HepG2 (cell line): Measurements from ENCODE around the gene PDXDC1. TPM values are rescaled to one million over a fixed set of nuclear protein-coding genes. Genes with fewer than 3 reads are reported as not detected.

Source experiments
- ARID5B ChIP-seq: IDR thresholded peaks from 2 replicates; pipeline ENCODE4 v1.4.0; 2020; ENCODE audit warnings: mild to moderate bottlenecking, missing genetic modification reagents
- ASH2L ChIP-seq: fragments of 300-600, 200-600 bp; sonication (generic); IDR thresholded peaks from 2 replicates; pipeline ENCODE4 v1.7.0; 2017; ENCODE audit warnings: low read depth, mild to moderate bottlenecking, moderate library complexity, mixed read lengths, low read length; ENCODE audit not compliant: insufficient read length
- ISL2 ChIP-seq: sonication (generic); formaldehyde crosslinking; IDR thresholded peaks from 2 replicates; pipeline ENCODE4 v1.5.0; 2020; ENCODE audit warnings: missing genetic modification reagents
- KLF11 ChIP-seq: IDR thresholded peaks from 2 replicates; pipeline ENCODE4 v1.6.1; 2016; ENCODE audit warnings: missing compliant biosample characterization
- KLF12 ChIP-seq: sonication (generic); formaldehyde crosslinking; IDR thresholded peaks from 2 replicates; pipeline ENCODE4 v1.4.0; 2020; ENCODE audit warnings: missing genetic modification reagents, borderline replicate concordance
- NCOA2 ChIP-seq: sonication (generic); formaldehyde crosslinking; IDR thresholded peaks from 2 replicates; pipeline ENCODE4 v1.8.0; 2022; ENCODE audit warnings: inconsistent platforms
- POLR2G ChIP-seq: fragments of 200-400 bp; formaldehyde crosslinking; IDR thresholded peaks from 2 replicates; pipeline ENCODE4 v1.6.1; 2018; ENCODE audit warnings: mild to moderate bottlenecking, low read depth, low read length, moderate library complexity
- SALL1 ChIP-seq: sonication (generic); formaldehyde crosslinking; IDR thresholded peaks from 2 replicates; pipeline ENCODE4 v1.8.0; 2022; ENCODE audit warnings: mild to moderate bottlenecking, missing genetic modification reagents
- TFDP1 ChIP-seq: IDR thresholded peaks from 2 replicates; pipeline ENCODE4 v1.6.1; 2016; ENCODE audit warnings: missing compliant biosample characterization, missing genetic modification reagents, borderline replicate concordance
- ZBTB14 ChIP-seq: sonication (generic); formaldehyde crosslinking; IDR thresholded peaks from 2 replicates; pipeline ENCODE4 v1.4.0; 2020; ENCODE audit warnings: missing genetic modification reagents
- ZBTB2 ChIP-seq: sonication (generic); formaldehyde crosslinking; IDR thresholded peaks from 2 replicates; pipeline ENCODE4 v1.8.0; 2022; ENCODE audit warnings: low read depth, missing genetic modification reagents
- ZBTB25 ChIP-seq: IDR thresholded peaks from 2 replicates; pipeline ENCODE4 v1.6.1; 2018; ENCODE audit warnings: missing genetic modification reagents
- ZBTB7B ChIP-seq: sonication (generic); formaldehyde crosslinking; IDR thresholded peaks from 2 replicates; pipeline ENCODE4 v1.4.0; 2020; ENCODE audit warnings: missing genetic modification reagents
- ZNF773 ChIP-seq: sonication (generic); formaldehyde crosslinking; IDR thresholded peaks from 2 replicates; pipeline ENCODE4 v1.4.0; 2020; ENCODE audit warnings: missing genetic modification reagents, borderline replicate concordance
- polyA plus RNA-seq, 8 experiments: library from polyadenylated mRNA; depleted of rRNA in 3 of 8; stranded (reverse) in 7 of 8; unstranded in 1 of 8; fragments of >200 nt; fragmentation: Illumina TruSeq in 4 of 8; extraction: Trizol in 4 of 8; gene quantifications; 2 replicates each; pipeline versions ENCODE4 v1.2.1 to v1.2.3, GENCODE V29; 2011 to 2016; ENCODE audit warnings: low read depth in 4 of 8, missing spikeins in 1 of 8, mixed read lengths in 1 of 8; ENCODE audit not compliant: insufficient read depth in 1 of 8
- total RNA-seq, 5 experiments: library from RNA; depleted of rRNA; stranded (reverse); fragments of >200 nt; fragmentation: Illumina TruSeq; extraction: Trizol; gene quantifications; 2 replicates each; pipeline ENCODE4 v1.2.3, GENCODE V29; 2016; ENCODE audit warnings: low read depth in 1 of 5
- TF ChIP-seq, protein P1 (sequence below): sonication (generic); formaldehyde crosslinking; IDR thresholded peaks from 2 replicates; pipeline ENCODE4 v1.4.0; 2020; ENCODE audit warnings: missing genetic modification reagents

PDXDC1 gene
- total and polyA plus RNA-seq, 2 of the 13 experiments (the other 11 are each of a cell fraction or from before 2014, with no cell fraction given): 133 to 169 TPM

GRCh38 chr16:15154650-15155562 lies 180.1 kb downstream of the PDXDC1 start (continued):
- peak; percentile 81 for TF ChIP-seq SALL1 (CRISPR knock-in tag)
- TF ChIP-seq NCOA2 (CRISPR knock-in tag): peak; percentile 44; the same call in 1 of the 2 replicates
- peak; percentile 67 for TF ChIP-seq ZBTB7B (CRISPR knock-in tag)
- peak; percentile 81 for TF ChIP-seq ARID5B (CRISPR knock-in tag)
- peak; percentile 87; the same call in 1 of the 2 replicates for TF ChIP-seq TFDP1 (CRISPR knock-in tag)
- peak; percentile 34; the same call in 1 of the 2 replicates for TF ChIP-seq KLF12 (CRISPR knock-in tag)
- peak; percentile 31 for TF ChIP-seq ASH2L
- TF ChIP-seq ZBTB14: 0 out of 2 replicates have a peak, but pooled peaks have one; percentile 51
- TF ChIP-seq, protein P1, sequence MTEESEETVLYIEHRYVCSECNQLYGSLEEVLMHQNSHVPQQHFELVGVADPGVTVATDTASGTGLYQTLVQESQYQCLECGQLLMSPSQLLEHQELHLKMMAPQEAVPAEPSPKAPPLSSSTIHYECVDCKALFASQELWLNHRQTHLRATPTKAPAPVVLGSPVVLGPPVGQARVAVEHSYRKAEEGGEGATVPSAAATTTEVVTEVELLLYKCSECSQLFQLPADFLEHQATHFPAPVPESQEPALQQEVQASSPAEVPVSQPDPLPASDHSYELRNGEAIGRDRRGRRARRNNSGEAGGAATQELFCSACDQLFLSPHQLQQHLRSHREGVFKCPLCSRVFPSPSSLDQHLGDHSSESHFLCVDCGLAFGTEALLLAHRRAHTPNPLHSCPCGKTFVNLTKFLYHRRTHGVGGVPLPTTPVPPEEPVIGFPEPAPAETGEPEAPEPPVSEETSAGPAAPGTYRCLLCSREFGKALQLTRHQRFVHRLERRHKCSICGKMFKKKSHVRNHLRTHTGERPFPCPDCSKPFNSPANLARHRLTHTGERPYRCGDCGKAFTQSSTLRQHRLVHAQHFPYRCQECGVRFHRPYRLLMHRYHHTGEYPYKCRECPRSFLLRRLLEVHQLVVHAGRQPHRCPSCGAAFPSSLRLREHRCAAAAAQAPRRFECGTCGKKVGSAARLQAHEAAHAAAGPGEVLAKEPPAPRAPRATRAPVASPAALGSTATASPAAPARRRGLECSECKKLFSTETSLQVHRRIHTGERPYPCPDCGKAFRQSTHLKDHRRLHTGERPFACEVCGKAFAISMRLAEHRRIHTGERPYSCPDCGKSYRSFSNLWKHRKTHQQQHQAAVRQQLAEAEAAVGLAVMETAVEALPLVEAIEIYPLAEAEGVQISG (CRISPR knock-in tag): peak; percentile 89
- peak; percentile 80; the same call in 1 of the 2 replicates for TF ChIP-seq ZBTB25 (CRISPR knock-in tag)
- TF ChIP-seq KLF11: peak; percentile 93; the same call in 1 of the 2 replicates
- peak; percentile 49; the same call in 1 of the 2 replicates for TF ChIP-seq ZNF773 (CRISPR knock-in tag)
- 0 out of 2 replicates have a peak, but pooled peaks have one; percentile 56 for TF ChIP-seq ISL2 (CRISPR knock-in tag)
- peak; percentile 71 for TF ChIP-seq POLR2G
- peak; percentile 55; the same call in 1 of the 2 replicates for TF ChIP-seq ZBTB2
